PFSK-1 (cell line): ENCODE measurements around the gene RPUSD2.

Experiments
- FOXP2 ChIP-seq: optimal IDR thresholded peaks from 2 replicates; pipeline ENCODE3; 2011; ENCODE audit warnings: borderline replicate concordance, control low read depth, inconsistent platforms; ENCODE audit not compliant: insufficient read depth; ENCODE audit errors: extremely low read length, extremely low read depth
- POLR2AphosphoS5 ChIP-seq: IDR thresholded peaks from 2 replicates; pipeline ENCODE4 v1.6.1; 2012; ENCODE audit warnings: low read depth, mild to moderate bottlenecking, control low read depth, low read length, moderate library complexity
- REST ChIP-seq, 2 experiments: IDR thresholded peaks; 2 replicates each; pipeline versions ENCODE4 v1.6.1 to v1.8.0; 2011 to 2012; ENCODE audit warnings: low read depth in 2 of 2, low read length in 2 of 2, control low read depth in 1 of 2, inconsistent platforms in 1 of 2, mild to moderate bottlenecking in 1 of 2, moderate library complexity in 1 of 2; ENCODE audit not compliant: insufficient read depth in 1 of 2
- SIN3A ChIP-seq: IDR thresholded peaks from 2 replicates; pipeline ENCODE4 v1.6.1; 2012; ENCODE audit warnings: mild to moderate bottlenecking, low read length, moderate library complexity, borderline replicate concordance; ENCODE audit not compliant: insufficient read depth
- TAF1 ChIP-seq: IDR thresholded peaks from 2 replicates; pipeline ENCODE4 v1.6.1; 2012; ENCODE audit warnings: low read length, control low read depth, borderline replicate concordance; ENCODE audit not compliant: insufficient read depth

RPUSD2 gene

GRCh38 chr15:40543631-40544294 is 25.3 kb upstream of the RPUSD2 start:
- no peak for TF ChIP-seq SIN3A
- TF ChIP-seq POLR2AphosphoS5: no peak
- TF ChIP-seq REST (IDR thresholded peaks at IDR 0.05; ENCODE audit: insufficient read depth in 1 of 2, low read depth in 2 of 2, low read length in 2 of 2): no peak

GRCh38 chr15:40545457-40545856 is 23.6 kb upstream of the RPUSD2 start:
- TF ChIP-seq FOXP2 (no peak), REST (IDR thresholded peaks at IDR 0.05; ENCODE audit: insufficient read depth in 1 of 2, low read depth in 2 of 2, low read length in 2 of 2) (no peak), POLR2AphosphoS5 (no peak), TAF1 (no peak), SIN3A (no peak)

GRCh38 chr15:40548610-40549009 is 20.5 kb upstream of the RPUSD2 start:
- no peak for TF ChIP-seq SIN3A
- no peak for TF ChIP-seq REST (IDR thresholded peaks at IDR 0.05; ENCODE audit: insufficient read depth in 1 of 2, low read depth in 2 of 2, low read length in 2 of 2)
- TF ChIP-seq POLR2AphosphoS5: no peak
- TF ChIP-seq TAF1: no peak
- no peak for TF ChIP-seq FOXP2

- TF ChIP-seq FOXP2 (no peak), POLR2AphosphoS5 (no peak), REST (IDR thresholded peaks at IDR 0.05; ENCODE audit: insufficient read depth in 1 of 2, low read depth in 2 of 2, low read length in 2 of 2) (no peak), SIN3A (no peak), TAF1 (no peak)
Measured at GRCh38 chr15:40549894-40550293, 19.2 kb upstream of the RPUSD2 start.

GRCh38 chr15:40550341-40551037 is 18.6 kb upstream of the RPUSD2 start:
- TF ChIP-seq SIN3A: no peak
